T-helper 2 cell treated with Interferon-gamma antibody and Interleukin-4, amounts not matched to agents 100 ng/mL and 5 ng/mL, for 36 hours (primary cell): ENCODE measurements around the gene ATR. TPM values are rescaled to one million over a fixed set of nuclear protein-coding genes. Genes with fewer than 3 reads are reported as not detected.

Experiments
- intact Hi-C: fragments of 100-400 bp; cut with micrococcal nuclease; formaldehyde crosslinking; loops from one replicate; pipeline ENCODE4 v1.15.1; 2023
- total RNA-seq: library from RNA; stranded (reverse); gene quantifications from 2 replicates; pipeline ENCODE4 v1.2.3, GENCODE V29; 2022

The ATR gene
- total RNA-seq, 1 donor from 2014 or later = 31.9 TPM

DNA sequence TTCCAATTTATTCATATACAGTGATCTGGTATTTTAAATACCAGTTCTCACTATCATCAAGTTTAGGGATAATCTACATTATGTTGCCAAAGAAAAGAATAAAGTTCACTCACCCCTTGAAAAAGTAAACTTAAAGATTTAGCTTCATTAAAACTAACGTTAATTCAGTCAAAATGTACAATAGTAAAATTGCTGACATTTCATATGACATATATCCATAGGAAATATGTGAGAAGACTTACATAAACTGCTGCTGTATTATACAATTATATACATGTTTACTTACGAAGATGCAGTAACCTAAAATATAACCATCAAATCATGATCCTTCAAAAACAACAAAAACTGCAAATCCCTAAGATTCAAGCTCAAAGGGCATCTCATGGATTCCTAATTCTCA lies 44.0 kb downstream of the ATR start:
- intact Hi-C loops = no loop called here

DNA sequence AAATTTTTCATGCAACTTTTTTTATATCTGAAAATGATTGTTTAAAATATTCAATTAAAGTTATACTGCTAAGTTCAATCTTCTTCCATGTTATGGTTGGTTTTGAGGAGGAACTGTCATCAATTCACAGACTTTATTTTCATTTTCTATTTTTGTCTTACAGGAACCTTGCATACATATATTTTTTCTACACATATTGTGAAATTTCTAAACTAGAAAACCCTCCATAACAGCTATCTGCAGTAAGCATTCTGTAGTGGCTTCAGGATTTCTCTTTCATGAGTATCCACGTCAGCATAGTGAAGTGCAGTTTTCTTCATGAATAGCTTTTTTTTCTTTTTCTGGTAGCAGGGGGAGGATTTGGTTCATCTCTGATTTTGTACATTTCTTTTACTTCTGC lies 48.2 kb downstream of the ATR start:
- intact Hi-C loops = no loop called here

- intact Hi-C loops = no loop called here
Observed at GRCh38 chr3:142523921-142524566, 54.5 kb downstream of the ATR start.

DNA sequence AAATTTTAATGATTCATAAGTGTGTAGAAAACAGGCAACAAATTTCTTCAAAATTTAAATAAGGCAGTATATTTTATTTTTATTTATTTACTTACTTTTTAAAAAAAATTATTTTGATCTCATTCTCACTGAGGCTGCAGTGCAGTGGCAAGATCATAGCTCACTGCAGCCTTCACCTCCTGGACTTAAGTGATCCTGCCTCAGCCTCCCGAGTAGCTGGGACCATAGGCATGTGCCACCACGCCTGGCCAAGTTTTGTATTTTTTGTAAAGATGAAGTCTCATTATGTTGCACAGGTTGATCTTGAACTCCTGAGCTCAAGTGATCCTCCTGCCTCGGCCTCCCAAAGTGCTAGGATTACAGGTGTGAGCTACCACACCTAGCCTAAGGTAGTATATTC lies 69.5 kb downstream of the ATR start:
- intact Hi-C loops = loop anchor here (2.0 kb wide), 1 partner anchor 70 kb away; the partner anchor contains the start of gene ATR

DNA sequence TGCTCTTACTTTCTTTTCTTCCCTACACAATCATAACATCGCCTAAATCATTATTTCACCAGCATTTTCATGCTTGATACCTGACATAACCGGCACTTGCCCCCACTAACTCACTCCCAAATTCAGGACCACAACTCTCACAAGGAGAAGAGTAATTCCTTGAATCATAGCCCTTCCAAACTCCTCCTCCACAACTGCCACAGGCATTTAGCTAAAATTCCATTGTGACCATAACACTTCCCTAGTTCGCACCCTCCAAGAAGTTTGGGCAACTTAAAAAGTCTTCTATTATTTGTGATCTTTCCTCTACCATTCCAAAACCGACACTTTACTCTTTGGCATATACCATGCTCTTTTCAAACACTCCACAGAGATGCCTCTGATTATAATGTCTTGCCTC lies 71.3 kb downstream of the ATR start:
- intact Hi-C loops = no loop called here

- intact Hi-C loops = no loop called here
Observed at GRCh38 chr3:142502187-142502985, 76.1 kb downstream of the ATR start.

DNA sequence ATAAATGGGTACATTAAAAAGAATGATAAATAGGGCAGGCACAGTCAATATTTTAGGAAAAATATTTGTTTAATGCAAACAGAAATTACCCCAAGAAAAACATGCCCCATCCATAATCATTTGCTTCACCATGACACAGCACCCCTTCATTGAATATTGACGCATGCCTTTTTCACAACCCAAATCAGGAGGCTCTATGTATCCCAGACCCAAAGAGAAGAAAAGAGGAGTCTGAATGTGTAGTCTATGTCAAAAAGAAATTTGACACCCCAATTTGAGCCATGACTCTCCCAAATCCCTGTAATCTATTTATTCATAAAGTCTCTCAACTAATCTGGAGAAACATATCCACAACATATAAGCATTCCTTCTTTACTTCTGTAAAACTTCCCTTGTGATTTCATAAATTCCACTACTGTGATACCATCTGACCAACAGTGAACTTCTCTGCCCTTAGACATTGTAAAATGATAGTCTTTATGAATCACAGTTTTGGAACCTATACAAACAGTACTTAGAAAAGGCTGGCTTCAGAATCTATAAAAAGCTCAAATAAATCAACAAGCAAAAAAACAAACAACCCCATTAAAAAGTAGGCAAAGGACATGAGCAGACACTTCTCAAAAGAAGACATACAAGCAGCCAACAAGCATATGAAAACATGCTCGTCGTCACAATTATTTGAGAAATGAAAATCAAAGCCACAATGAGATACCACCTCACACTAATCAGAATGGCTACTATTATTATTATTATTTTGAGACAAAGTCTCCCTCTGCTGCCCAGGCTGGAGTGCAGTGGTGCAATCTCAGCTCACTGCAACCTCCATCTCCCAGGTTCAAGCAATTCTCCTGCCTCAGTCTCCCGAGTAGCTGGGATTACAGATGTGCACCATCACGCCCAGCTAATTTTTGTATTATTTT lies 77.3 kb downstream of the ATR start:
- intact Hi-C loops = no loop called here

GRCh38 chr3:142500211-142500610 lies 78.3 kb downstream of the ATR start:
- intact Hi-C loops = no loop called here

GRCh38 chr3:142498397-142499180 lies 79.9 kb downstream of the ATR start:
- intact Hi-C loops = no loop called here

DNA sequence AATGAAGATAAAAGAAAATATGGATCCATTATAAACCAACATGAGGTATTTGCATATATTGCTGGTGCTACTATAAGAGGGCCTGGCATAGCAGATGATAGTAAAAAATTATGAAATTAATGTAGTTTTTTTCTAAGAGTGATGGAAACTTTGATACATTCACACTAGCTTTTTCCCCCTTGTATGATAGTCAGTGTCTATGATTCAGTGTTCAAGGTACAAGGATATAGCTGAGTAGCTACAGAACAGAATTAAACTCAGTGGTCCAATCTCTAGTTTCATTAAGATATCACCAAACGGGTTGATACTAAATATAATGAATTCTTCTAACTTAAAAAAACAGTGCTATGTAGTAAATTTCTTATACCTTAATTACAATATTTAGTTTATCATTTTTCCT lies 80.8 kb downstream of the ATR start:
- intact Hi-C loops = no loop called here

- intact Hi-C loops = no loop called here
Observed at GRCh38 chr3:142495103-142495502, 83.4 kb downstream of the ATR start.

- intact Hi-C loops = no loop called here
Observed at GRCh38 chr3:142492184-142492583, 86.3 kb downstream of the ATR start.

DNA sequence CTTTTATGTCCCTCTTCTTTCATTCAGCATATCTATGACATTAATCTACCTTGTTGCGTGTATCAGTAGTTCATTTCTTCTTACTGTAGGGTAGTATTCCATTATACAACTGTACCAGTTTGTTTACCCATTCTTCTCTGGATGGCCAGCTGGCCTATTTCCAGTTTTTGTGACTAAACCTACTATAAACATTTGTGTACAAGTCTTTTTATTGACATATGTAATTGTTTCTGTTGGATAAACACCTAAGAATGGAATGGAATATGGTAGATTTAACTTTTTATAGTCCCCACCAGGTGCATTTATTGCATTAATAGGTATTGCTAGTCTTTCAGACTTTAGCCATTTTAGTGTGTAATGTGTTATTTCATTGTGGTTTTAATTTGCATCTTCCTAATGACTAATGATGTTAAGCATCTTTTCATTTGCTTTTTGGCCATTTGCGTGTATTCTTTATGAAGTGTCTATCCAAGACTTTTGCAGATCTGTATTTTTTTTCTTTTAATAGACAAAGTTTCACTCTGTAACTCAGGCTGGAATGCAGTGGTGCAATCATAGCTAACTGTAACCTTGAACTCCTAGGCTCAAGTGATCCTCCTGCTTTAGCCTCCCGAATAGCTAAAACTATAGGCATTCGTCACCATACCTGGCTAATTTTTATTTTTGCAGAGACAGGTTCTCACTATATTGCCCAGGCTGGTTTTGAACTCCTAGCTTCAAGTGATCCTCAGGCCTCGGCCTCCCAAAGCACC lies 88.8 kb downstream of the ATR start:
- intact Hi-C loops = no loop called here

DNA sequence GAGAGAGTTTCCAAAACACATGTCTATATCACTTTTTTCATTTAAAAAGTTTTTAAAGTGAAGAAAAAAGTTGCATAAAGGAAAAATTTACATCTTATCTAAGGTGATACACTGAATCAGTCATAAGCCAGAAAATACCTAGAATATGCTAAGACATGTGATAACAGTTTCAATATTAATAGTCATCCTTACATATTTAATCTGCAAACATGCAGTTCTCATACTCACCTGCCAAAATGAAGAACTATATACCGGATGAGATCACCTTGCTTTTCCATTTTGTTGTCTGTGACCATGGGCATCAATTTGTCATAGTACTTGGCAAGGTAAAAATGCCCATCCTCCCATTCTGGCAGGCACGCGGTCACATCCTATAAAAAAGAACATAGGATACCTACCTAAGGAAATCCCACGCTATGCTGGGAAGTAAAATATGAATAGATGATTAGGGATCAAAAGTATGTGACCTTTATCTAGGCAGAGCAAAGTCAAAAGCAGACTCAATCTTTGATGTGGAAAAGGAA lies 93.6 kb downstream of the ATR start:
- intact Hi-C loops = no loop called here

GRCh38 chr3:142481196-142481595 lies 97.3 kb downstream of the ATR start:
- intact Hi-C loops = no loop called here

GRCh38 chr3:142470826-142471225 lies 107.7 kb downstream of the ATR start:
- intact Hi-C loops = no loop called here

DNA sequence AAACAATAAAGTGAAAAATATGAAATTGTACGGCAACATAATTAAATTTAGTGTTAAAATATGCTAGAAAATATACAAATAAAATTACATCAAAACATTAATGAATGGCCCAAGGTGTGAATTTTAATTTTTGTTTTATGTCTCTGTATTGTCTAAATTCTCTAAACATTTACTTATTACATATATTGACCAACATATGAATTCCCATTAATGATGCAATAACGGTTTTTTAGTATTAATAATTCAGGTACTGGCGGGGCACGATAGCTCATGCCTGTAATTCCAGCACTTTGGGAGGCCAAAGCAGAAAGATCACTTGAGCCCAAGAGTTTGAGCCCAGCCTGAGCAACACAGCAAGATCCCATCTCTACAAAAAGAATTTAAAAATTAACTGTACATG lies 110.1 kb downstream of the ATR start:
- intact Hi-C loops = no loop called here

DNA sequence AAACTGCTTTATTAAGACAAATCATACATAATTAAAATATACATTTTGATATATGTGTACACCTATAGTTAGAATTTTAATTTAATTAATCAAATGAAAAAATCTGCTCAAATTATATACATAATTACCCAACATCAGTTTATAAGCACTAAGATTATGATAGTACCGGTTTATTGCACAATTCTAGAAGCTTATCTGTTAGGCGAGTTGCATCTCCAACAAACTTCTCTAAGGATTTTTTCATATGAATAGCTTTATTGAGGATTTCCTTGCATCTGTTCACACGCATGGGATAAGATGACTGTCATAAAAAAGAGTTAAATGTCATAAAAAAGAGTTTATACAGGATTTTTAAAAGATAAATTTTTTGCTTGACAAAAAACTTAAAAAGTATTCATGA lies 110.8 kb downstream of the ATR start:
- intact Hi-C loops = no loop called here

- intact Hi-C loops = no loop called here
Observed at GRCh38 chr3:142460689-142461088, 117.8 kb downstream of the ATR start.

DNA sequence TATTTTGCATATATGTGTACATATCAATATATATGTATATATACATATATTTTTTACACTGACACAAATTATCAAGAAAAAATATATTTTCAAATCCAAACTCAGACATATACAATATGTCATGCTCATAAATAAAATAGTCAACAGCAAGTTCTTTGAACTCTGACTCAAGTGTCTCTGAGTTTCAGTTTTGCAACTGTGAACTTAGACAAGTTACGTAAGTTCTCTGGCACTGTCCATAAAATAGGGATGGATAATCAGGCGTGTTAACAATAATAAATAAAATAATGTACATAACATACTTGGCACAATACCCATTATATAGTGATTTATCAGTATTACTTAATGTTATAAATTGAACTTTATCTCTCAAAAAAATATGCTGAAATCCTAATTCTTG lies 118.6 kb downstream of the ATR start:
- intact Hi-C loops = no loop called here
